IPS DF 6.9 (cell line): ENCODE data around the gene TAGLN3.

Experiments used
- DNase-seq: peaks from one replicate; pipeline ENCODE4 v3.0.0-alpha.2; 2013; ENCODE audit warnings: low read depth, low spot score
- H3K27ac ChIP-seq: one replicate; pipeline ENCODE4 v1.5.1; 2013; ENCODE audit warnings: low read length, control low read depth
- H3K27me3 ChIP-seq: 2 replicates; pipeline ENCODE4 v1.6.1; 2013; ENCODE audit warnings: mild to moderate bottlenecking, low read length; ENCODE audit not compliant: control insufficient read depth, insufficient read depth
- H3K36me3 ChIP-seq: 2 replicates; pipeline ENCODE4 v1.6.1; 2013; ENCODE audit warnings: low read length; ENCODE audit not compliant: control insufficient read depth, insufficient read depth
- H3K4me1 ChIP-seq: 2 replicates; pipeline ENCODE4 v1.6.1; 2013; ENCODE audit warnings: low read length; ENCODE audit not compliant: control insufficient read depth, insufficient read depth
- H3K4me3 ChIP-seq: 2 replicates; pipeline ENCODE4 v1.5.1; 2013; ENCODE audit warnings: mild to moderate bottlenecking, low read length
- H3K9me3 ChIP-seq: 2 replicates; pipeline ENCODE4 v1.6.1; 2013; ENCODE audit warnings: low read length, inconsistent platforms; ENCODE audit not compliant: control insufficient read depth, insufficient read depth
- WGBS: extraction: QIAGEN DNeasy Blood & Tissue Kit; methylation state at CpG from one replicate; pipeline ENCODE4 v1.1.7; 2013; ENCODE audit warnings: mixed read lengths, missing lambda C conversion rate; ENCODE audit not compliant: insufficient read length, insufficient coverage; 5-methylcytosine and 5-hydroxymethylcytosine counted together

Gene TAGLN3

GRCh38 chr3:111976254-111976653 lies 22.5 kb upstream of the TAGLN3 start:
- Histone ChIP-seq H3K9me3 (no peaks in the 10 kb centered on the region), H3K36me3 (no peaks in the 10 kb centered on the region), H3K4me3 (no peak overlapping the region), H3K4me1 (no peaks in the 10 kb centered on the region), H3K27ac (no peak overlapping the region), H3K27me3 (no peaks in the 10 kb centered on the region)
- DNase-seq = no peak
- no CpG with 5 or more reads among the region's 2 CpGs for WGBS

- peak within 1 kb of the TSS; percentile 79 for H3K4me3 ChIP-seq
- no peaks in the 10 kb centered on the region for H3K9me3 ChIP-seq
- H3K27ac ChIP-seq = no peak within 1 kb of the TSS
- peak; percentile 99 for DNase-seq
- WGBS = no CpG with 5 or more reads among the region's 61 CpGs
- no peaks in the 10 kb centered on the region for H3K27me3 ChIP-seq
- H3K4me1 ChIP-seq = no peaks in the 10 kb centered on the region
- no peaks in the 10 kb centered on the region for H3K36me3 ChIP-seq
These were observed 19.9 kb upstream of the TAGLN3 start, which contains the start of gene ABHD10 for GRCh38 chr3:111978583-111979433. ABHD10 (plus strand) TSS chr3:111979026; CDS start chr3:111979062, 36 bp downstream.

- no CpG with 5 or more reads among the region's 5 CpGs for WGBS
- no peak for DNase-seq
These were observed 19.2 kb upstream of the TAGLN3 start for GRCh38 chr3:111979434-111980038.

GRCh38 chr3:111980716-111981456 lies 17.8 kb upstream of the TAGLN3 start:
- Histone ChIP-seq H3K36me3 (no peaks in the 10 kb centered on the region), H3K9me3 (no peaks in the 10 kb centered on the region), H3K27me3 (no peaks in the 10 kb centered on the region), H3K27ac (no peak overlapping the region), H3K4me1 (no peaks in the 10 kb centered on the region), H3K4me3 (no peak overlapping the region)
- WGBS = no CpG with 5 or more reads among the region's 10 CpGs
- no peak for DNase-seq

More at GRCh38 chr3:111979434-111980038, 19.2 kb upstream of the TAGLN3 start:
- no peak overlapping the region for H3K27ac ChIP-seq
- H3K36me3 ChIP-seq = no peaks in the 10 kb centered on the region
- no peaks in the 10 kb centered on the region for H3K4me1 ChIP-seq
- H3K4me3 ChIP-seq = peak overlapping the region; percentile 79; the same call in 1 of the 2 replicates
- no peaks in the 10 kb centered on the region for H3K27me3 ChIP-seq
- no peaks in the 10 kb centered on the region for H3K9me3 ChIP-seq

GRCh38 chr3:111981457-111981763 lies 17.3 kb upstream of the TAGLN3 start:
- no peak overlapping the region for H3K27ac ChIP-seq
- WGBS = no CpG with 5 or more reads among the region's 3 CpGs

DNA sequence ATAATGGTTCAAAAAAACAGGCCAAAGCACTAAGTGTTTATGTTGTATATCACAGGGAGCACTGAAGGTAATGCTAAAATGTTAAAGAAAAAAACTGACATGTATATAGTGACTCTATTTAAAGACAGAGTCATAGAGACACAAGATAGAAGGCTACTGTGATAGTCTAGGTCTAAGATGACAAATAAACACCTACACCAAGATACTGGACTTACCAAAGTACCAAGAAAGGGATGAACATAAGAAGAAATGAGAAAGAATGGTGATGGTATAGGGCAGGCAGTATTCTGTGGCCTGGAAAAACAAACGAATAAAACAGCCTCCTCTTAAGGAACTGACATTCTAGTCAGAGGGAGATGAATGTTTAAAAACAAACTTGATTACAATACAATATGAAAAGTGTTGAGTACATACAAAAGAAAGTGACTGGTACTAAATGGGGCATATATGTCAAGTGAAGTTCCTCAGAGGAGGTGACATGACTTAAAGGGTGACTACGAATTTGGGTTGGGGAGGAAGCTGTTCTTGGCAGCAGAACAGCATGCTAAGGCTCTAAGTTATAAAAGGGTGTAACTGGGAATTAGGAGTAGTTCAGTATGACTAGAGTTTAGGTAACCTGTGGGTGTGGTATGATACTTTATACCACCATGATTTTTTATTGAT lies 14.0 kb upstream of the TAGLN3 start:
- no peak overlapping the region for H3K4me3 ChIP-seq
- no peak for DNase-seq
- no CpG with 5 or more reads among the region's 2 CpGs for WGBS
- no peaks in the 10 kb centered on the region for H3K27me3 ChIP-seq
- H3K4me1 ChIP-seq = no peaks in the 10 kb centered on the region
- no peak overlapping the region for H3K27ac ChIP-seq
- no peaks in the 10 kb centered on the region for H3K36me3 ChIP-seq
- H3K9me3 ChIP-seq = no peaks in the 10 kb centered on the region

More at GRCh38 chr3:111981457-111981763, 17.3 kb upstream of the TAGLN3 start:
- H3K9me3 ChIP-seq = no peaks in the 10 kb centered on the region
- H3K4me3 ChIP-seq = no peak overlapping the region
- no peaks in the 10 kb centered on the region for H3K36me3 ChIP-seq
- no peaks in the 10 kb centered on the region for H3K27me3 ChIP-seq
- no peaks in the 10 kb centered on the region for H3K4me1 ChIP-seq
- no peak for DNase-seq

DNA sequence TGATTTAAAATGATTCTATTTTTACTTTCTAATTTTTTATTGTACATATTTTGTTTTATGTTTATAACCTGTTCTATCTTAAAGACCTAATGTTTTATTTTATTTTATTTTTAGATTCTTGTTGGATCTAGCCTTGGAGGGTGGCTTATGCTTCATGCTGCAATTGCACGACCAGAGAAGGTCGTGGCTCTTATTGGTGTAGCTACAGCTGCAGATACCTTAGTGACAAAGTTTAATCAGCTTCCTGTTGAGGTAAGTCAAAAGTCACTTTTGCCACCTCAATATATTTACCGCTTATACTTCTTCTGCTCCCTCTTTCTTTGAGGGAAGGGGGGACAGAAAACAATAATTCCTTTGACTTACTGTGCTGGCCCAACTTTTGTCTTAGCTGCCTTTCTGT lies 11.9 kb upstream of the TAGLN3 start:
- DNase-seq = no peak
- H3K36me3 ChIP-seq = peaks cover 3% of the 10 kb centered on the region; the same call in 1 of the 2 replicates
- WGBS = no CpG with 5 or more reads among the region's 3 CpGs
- H3K27ac ChIP-seq = no peak overlapping the region
- no peaks in the 10 kb centered on the region for H3K4me1 ChIP-seq
- H3K9me3 ChIP-seq = no peaks in the 10 kb centered on the region
- H3K4me3 ChIP-seq = no peak overlapping the region
- no peaks in the 10 kb centered on the region for H3K27me3 ChIP-seq

GRCh38 chr3:111989061-111989678 lies 9.6 kb upstream of the TAGLN3 start:
- Histone ChIP-seq H3K9me3 (no peaks in the 10 kb centered on the region), H3K27ac (no peak overlapping the region), H3K36me3 (peaks cover 3% of the 10 kb centered on the region; the same call in 1 of the 2 replicates), H3K27me3 (no peaks in the 10 kb centered on the region), H3K4me1 (no peaks in the 10 kb centered on the region), H3K4me3 (no peak overlapping the region)
- DNase-seq = no peak
- WGBS = no CpG with 5 or more reads among the region's 3 CpGs

GRCh38 chr3:111993038-111993437 lies 5.7 kb upstream of the TAGLN3 start:
- Histone ChIP-seq H3K4me1 (no peaks in the 10 kb centered on the region), H3K36me3 (peaks cover 3% of the 10 kb centered on the region; the same call in 1 of the 2 replicates), H3K27ac (no peak overlapping the region), H3K9me3 (no peaks in the 10 kb centered on the region), H3K4me3 (no peak overlapping the region), H3K27me3 (no peaks in the 10 kb centered on the region)
- no peak for DNase-seq
- WGBS = no CpG with 5 or more reads among the region's 2 CpGs
